Measurements from ENCODE around the gene RPL10A. TPM values are rescaled to one million over a fixed set of nuclear protein-coding genes. Genes with fewer than 3 reads are reported as not detected.

Gene RPL10A
- polyA plus RNA-seq, 3 donors, result 345 to 1,242 (median 421) TPM

- intact Hi-C loops (cut with micrococcal nuclease), result no loop called here
Observed at GRCh38 chr6:35481226-35481625, 13.0 kb downstream of the RPL10A start.

GRCh38 chr6:35483062-35483461 lies 14.9 kb downstream of the RPL10A start:
- no peaks in the 10 kb centered on the region for H3K9me3 Mint-ChIP-seq
- H3K36me3 Mint-ChIP-seq, result no peaks in the 10 kb centered on the region
- Histone ChIP-seq H3K27me3 (ENCODE audit: control insufficient read depth in 2 of 2, insufficient read depth in 2 of 2, low read length in 2 of 2) (no peaks in the 10 kb centered on the region), H3K4me2 (replicated peaks; ENCODE audit: extremely low read depth, low read length, poor library complexity, severe bottlenecking) (no peak overlapping the region), H3K4me3 (replicated peaks in 1 of 3; ENCODE audit: low read depth in 2 of 3, low read length in 3 of 3) (no peak overlapping the region), H3K79me2 (ENCODE audit: insufficient read depth, low read length) (no peaks in the 10 kb centered on the region), H3K9ac (ENCODE audit: insufficient read depth, low read length, poor library complexity, severe bottlenecking) (peak overlapping the region; percentile 4), H3K27ac (ENCODE audit: low read depth in 1 of 2, low read length in 2 of 2) (no peak overlapping the region), H3K36me3 (replicated peaks in 1 of 2; ENCODE audit: control insufficient read depth in 1 of 2, insufficient read depth in 2 of 2, low read length in 2 of 2) (no peaks in the 10 kb centered on the region), H3K4me1 (ENCODE audit: control insufficient read depth in 1 of 2, insufficient read depth in 2 of 2, low read length in 2 of 2) (peaks cover 7% of the 10 kb centered on the region in 2 donors), H3K9me3 (replicated peaks in 1 of 2; ENCODE audit: control insufficient read depth in 1 of 2, insufficient read depth in 1 of 2, low read length in 2 of 2) (no peaks in the 10 kb centered on the region), H2AFZ (ENCODE audit: insufficient read depth, low read depth, low read length, poor library complexity, severe bottlenecking) (no peak overlapping the region), H4K20me1 (ENCODE audit: insufficient read depth, low read length) (no peaks in the 10 kb centered on the region)
- WGBS (ENCODE audit: insufficient coverage), result 100% methylated on average over 3 of the region's 4 CpGs
- TF ChIP-seq CTCF (IDR thresholded peaks at IDR 0.05), result no peak
- peaks cover 11% of the 10 kb centered on the region for H3K4me1 Mint-ChIP-seq
- DNase-seq, result no peak
- H3K4me3 Mint-ChIP-seq, result no peak overlapping the region
- peaks cover 8 to 17% (median 8%) of the 10 kb centered on the region in 3 donors for H3K27me3 Mint-ChIP-seq (ENCODE audit: low read depth in 3 of 3)
- intact Hi-C loops (cut with micrococcal nuclease), result no loop called here
- H3K27ac Mint-ChIP-seq, result no peak overlapping the region

More at GRCh38 chr6:35481226-35481625, 13.0 kb downstream of the RPL10A start:
- no peaks in the 10 kb centered on the region for H3K27me3 ChIP-seq (ENCODE audit: control insufficient read depth in 2 of 2, insufficient read depth in 2 of 2, low read length in 2 of 2)
- H3K9me3 ChIP-seq (replicated peaks in 1 of 2; ENCODE audit: control insufficient read depth in 1 of 2, insufficient read depth in 1 of 2, low read length in 2 of 2), result no peaks in the 10 kb centered on the region
- no peaks in the 10 kb centered on the region for H3K79me2 ChIP-seq (ENCODE audit: insufficient read depth, low read length)
- H3K9ac ChIP-seq (ENCODE audit: insufficient read depth, low read length, poor library complexity, severe bottlenecking), result no peak overlapping the region
- no peaks in the 10 kb centered on the region for H3K36me3 Mint-ChIP-seq
- H3K4me2 ChIP-seq (replicated peaks; ENCODE audit: extremely low read depth, low read length, poor library complexity, severe bottlenecking), result no peak overlapping the region
- 100% methylated on average over 2 of the region's 8 CpGs for WGBS (ENCODE audit: insufficient coverage)
- H3K27ac Mint-ChIP-seq, result no peak overlapping the region
- no peak overlapping the region for H3K27ac ChIP-seq (ENCODE audit: low read depth in 1 of 2, low read length in 2 of 2)
- no peaks in the 10 kb centered on the region for H3K9me3 Mint-ChIP-seq
- no peak overlapping the region for H2AFZ ChIP-seq (ENCODE audit: insufficient read depth, low read depth, low read length, poor library complexity, severe bottlenecking)
- no peak overlapping the region for H3K4me3 ChIP-seq (replicated peaks in 1 of 3; ENCODE audit: low read depth in 2 of 3, low read length in 3 of 3)
- no peak for TF ChIP-seq CTCF (IDR thresholded peaks at IDR 0.05)
- H3K4me1 Mint-ChIP-seq, result peaks cover 5% of the 10 kb centered on the region
- no peak for DNase-seq
- no peaks in the 10 kb centered on the region for H3K4me1 ChIP-seq (ENCODE audit: control insufficient read depth in 1 of 2, insufficient read depth in 2 of 2, low read length in 2 of 2)
- no peaks in the 10 kb centered on the region for H4K20me1 ChIP-seq (ENCODE audit: insufficient read depth, low read length)
- H3K36me3 ChIP-seq (replicated peaks in 1 of 2; ENCODE audit: control insufficient read depth in 1 of 2, insufficient read depth in 2 of 2, low read length in 2 of 2), result no peaks in the 10 kb centered on the region
- peaks cover 8 to 17% (median 8%) of the 10 kb centered on the region in 3 donors for H3K27me3 Mint-ChIP-seq (ENCODE audit: low read depth in 3 of 3)
- no peak overlapping the region for H3K4me3 Mint-ChIP-seq

Data from CD14-positive monocyte (primary cell).